ENCODE data around the gene SMG6.

GRCh38 chr17:2210726-2211125 is 92.9 kb downstream of the SMG6 start:
- TF ChIP-seq CTCF (IDR thresholded peaks at IDR 0.05) (no peak), POLR2AphosphoS5 (IDR thresholded peaks at IDR 0.05) (no peak), POLR2A (IDR thresholded peaks at IDR 0.05) (no peak)
